K562 (cell line): ENCODE measurements around the gene PYCR2. TPM values are rescaled to one million over a fixed set of nuclear protein-coding genes. Genes with fewer than 3 reads are reported as not detected.

Experiments used
- CBX2 ChIP-seq: fragments of 200-600 bp; sonication (generic); IDR thresholded peaks from one replicate; pipeline ENCODE4 v1.6.1; 2012; ENCODE audit warnings: mild to moderate bottlenecking, low read length, inconsistent platforms; ENCODE audit not compliant: insufficient read depth, poor library complexity, severe bottlenecking
- DIDO1 ChIP-seq: fragments of 450-650 bp; IDR thresholded peaks from 2 replicates; pipeline ENCODE4 v1.6.1; 2016; ENCODE audit warnings: low read depth, missing biosample characterization, missing genetic modification characterization
- MYNN ChIP-seq, 2 experiments: sonication (generic); formaldehyde crosslinking in 1 of 2; IDR thresholded peaks; 2 replicates each; pipeline versions ENCODE4 v1.5.0 to v1.6.1; 2016 to 2020; ENCODE audit warnings: antibody characterized with exemption in 1 of 2, missing genetic modification reagents in 1 of 2
- RFX1 ChIP-seq: fragments of 450-650 bp; IDR thresholded peaks from 2 replicates; pipeline ENCODE4 v1.6.1; 2016; ENCODE audit warnings: mild to moderate bottlenecking, moderate library complexity
- ZNF699 ChIP-seq: fragments of 250-450 bp; sonication (Bioruptor Pico); IDR thresholded peaks from 2 replicates; pipeline ENCODE4 v1.8.0; 2021; ENCODE audit warnings: mild to moderate bottlenecking, moderate library complexity; ENCODE audit not compliant: insufficient replicate concordance
- polyA plus RNA-seq, 8 experiments: library from polyadenylated mRNA; depleted of rRNA in 4 of 8; stranded (reverse) in 5 of 8; unstranded in 3 of 8; fragments of >200 nt; fragmentation: Nextera tagmentation in 2 of 8; fragmentation: Illumina TruSeq in 1 of 8; extraction: Ambion mirVana in 2 of 8; extraction: Trizol in 1 of 8; gene quantifications; 2 replicates each; pipeline versions ENCODE4 v1.2.1 to v1.2.3, GENCODE V29; 2011 to 2014; ENCODE audit warnings: inconsistent platforms in 1 of 8, missing spikeins in 1 of 8
- total RNA-seq, 7 experiments: library from RNA; depleted of rRNA in 6 of 7; stranded (reverse); fragments of >200 nt in 6 of 7; fragmentation: Illumina TruSeq in 2 of 7; extraction: Trizol in 2 of 7; gene quantifications; 2 replicates each; pipeline versions ENCODE4 v1.2.1 to v1.2.3, GENCODE V29; 2011 to 2021; ENCODE audit warnings: low replicate concordance in 1 of 7
- TF ChIP-seq, protein P1 (sequence below): fragments of 450-650 bp; IDR thresholded peaks from 2 replicates; pipeline ENCODE4 v1.6.1; 2017; ENCODE audit warnings: antibody characterized with exemption, mild to moderate bottlenecking
- TF ChIP-seq, protein P2 (sequence below): sonication (generic); formaldehyde crosslinking; IDR thresholded peaks from 2 replicates; pipeline ENCODE4 v1.9.0; 2022; ENCODE audit warnings: mild to moderate bottlenecking, missing genetic modification reagents
- TF ChIP-seq, protein P3 (sequence below): fragments of 250-450 bp; sonication (Bioruptor Pico); IDR thresholded peaks from 2 replicates; pipeline ENCODE4 v1.4.0; 2020; ENCODE audit warnings: mild to moderate bottlenecking
- TF ChIP-seq, protein P4 (sequence below), 2 experiments: fragments of 200-800 bp in 1 of 2; sonication (Bioruptor generic) in 1 of 2; sonication (generic) in 1 of 2; formaldehyde crosslinking in 1 of 2; IDR thresholded peaks in 1 of 2; conservative IDR thresholded peaks in 1 of 2; 2 replicates each; pipeline versions ENCODE4 v1.5.0 to v1.6.1; 2016 to 2020; ENCODE audit warnings: missing compliant biosample characterization in 1 of 2, missing genetic modification characterization in 1 of 2, missing genetic modification reagents in 1 of 2

Gene PYCR2
- total and polyA plus RNA-seq, 9 of the 15 experiments (the other 6 are each of a cell fraction or from before 2014, with no cell fraction given): 5.5 to 219 (median 127) TPM

DNA sequence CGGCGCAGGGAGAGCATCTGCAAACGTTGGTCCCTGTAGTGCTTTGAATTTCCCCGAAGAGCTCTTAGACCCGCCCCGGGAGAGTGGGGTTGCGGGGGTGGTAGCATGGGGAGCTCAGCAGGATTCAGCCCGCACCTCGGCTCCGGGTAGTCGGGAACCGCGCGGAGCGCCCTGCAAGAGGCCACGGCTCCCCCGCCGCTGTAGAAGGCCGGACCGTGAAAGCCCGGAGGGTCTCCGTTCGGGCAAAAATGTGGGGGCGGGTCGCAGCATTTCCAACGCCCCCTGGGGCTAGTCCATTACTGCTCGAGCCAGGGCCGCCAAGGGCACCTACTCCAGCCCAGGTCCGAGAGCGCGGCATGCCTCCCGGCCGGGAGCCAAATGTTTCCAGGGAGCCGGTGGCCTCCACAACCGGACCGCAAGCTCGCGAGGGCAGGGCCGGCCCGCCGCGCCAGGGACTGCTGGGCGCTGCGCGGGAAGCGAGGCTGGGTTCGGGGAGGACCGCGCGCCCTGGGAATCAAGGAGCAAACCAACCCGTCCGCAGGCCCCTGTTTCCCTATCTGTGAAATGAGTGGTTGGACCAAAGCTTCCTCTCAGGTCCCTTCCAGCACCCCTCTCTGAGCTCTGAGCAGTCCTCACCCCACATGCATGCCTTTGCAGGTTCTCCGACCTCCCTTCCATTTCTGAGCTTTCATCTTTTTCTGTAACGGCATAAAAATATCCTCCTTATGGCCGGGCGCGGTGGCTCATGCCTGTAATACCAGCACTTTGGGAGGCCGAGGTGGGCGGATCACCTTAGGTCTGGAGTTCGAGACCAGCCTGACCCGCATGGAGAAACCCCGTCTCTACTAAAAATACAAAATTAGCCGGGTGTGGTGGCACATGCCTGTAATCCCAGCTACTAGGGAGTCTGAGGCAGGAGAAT lies 41.1 kb downstream of the PYCR2 start (continued):
- TF ChIP-seq, protein P1, sequence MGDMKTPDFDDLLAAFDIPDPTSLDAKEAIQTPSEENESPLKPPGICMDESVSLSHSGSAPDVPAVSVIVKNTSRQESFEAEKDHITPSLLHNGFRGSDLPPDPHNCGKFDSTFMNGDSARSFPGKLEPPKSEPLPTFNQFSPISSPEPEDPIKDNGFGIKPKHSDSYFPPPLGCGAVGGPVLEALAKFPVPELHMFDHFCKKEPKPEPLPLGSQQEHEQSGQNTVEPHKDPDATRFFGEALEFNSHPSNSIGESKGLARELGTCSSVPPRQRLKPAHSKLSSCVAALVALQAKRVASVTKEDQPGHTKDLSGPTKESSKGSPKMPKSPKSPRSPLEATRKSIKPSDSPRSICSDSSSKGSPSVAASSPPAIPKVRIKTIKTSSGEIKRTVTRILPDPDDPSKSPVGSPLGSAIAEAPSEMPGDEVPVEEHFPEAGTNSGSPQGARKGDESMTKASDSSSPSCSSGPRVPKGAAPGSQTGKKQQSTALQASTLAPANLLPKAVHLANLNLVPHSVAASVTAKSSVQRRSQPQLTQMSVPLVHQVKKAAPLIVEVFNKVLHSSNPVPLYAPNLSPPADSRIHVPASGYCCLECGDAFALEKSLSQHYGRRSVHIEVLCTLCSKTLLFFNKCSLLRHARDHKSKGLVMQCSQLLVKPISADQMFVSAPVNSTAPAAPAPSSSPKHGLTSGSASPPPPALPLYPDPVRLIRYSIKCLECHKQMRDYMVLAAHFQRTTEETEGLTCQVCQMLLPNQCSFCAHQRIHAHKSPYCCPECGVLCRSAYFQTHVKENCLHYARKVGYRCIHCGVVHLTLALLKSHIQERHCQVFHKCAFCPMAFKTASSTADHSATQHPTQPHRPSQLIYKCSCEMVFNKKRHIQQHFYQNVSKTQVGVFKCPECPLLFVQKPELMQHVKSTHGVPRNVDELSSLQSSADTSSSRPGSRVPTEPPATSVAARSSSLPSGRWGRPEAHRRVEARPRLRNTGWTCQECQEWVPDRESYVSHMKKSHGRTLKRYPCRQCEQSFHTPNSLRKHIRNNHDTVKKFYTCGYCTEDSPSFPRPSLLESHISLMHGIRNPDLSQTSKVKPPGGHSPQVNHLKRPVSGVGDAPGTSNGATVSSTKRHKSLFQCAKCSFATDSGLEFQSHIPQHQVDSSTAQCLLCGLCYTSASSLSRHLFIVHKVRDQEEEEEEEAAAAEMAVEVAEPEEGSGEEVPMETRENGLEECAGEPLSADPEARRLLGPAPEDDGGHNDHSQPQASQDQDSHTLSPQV: peak; percentile 20; the same call in 1 of the 2 replicates
- TF ChIP-seq DIDO1 (tag): no peak
- TF ChIP-seq, protein P2, sequence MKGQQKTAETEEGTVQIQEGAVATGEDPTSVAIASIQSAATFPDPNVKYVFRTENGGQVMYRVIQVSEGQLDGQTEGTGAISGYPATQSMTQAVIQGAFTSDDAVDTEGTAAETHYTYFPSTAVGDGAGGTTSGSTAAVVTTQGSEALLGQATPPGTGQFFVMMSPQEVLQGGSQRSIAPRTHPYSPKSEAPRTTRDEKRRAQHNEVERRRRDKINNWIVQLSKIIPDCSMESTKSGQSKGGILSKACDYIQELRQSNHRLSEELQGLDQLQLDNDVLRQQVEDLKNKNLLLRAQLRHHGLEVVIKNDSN (CRISPR knock-in tag): no peak
- no peak for TF ChIP-seq MYNN (IDR thresholded peaks at IDR 0.05)
- TF ChIP-seq MYNN (CRISPR knock-in tag; IDR thresholded peaks at IDR 0.05): no peak
- no peak for TF ChIP-seq RFX1
- TF ChIP-seq, protein P3, sequence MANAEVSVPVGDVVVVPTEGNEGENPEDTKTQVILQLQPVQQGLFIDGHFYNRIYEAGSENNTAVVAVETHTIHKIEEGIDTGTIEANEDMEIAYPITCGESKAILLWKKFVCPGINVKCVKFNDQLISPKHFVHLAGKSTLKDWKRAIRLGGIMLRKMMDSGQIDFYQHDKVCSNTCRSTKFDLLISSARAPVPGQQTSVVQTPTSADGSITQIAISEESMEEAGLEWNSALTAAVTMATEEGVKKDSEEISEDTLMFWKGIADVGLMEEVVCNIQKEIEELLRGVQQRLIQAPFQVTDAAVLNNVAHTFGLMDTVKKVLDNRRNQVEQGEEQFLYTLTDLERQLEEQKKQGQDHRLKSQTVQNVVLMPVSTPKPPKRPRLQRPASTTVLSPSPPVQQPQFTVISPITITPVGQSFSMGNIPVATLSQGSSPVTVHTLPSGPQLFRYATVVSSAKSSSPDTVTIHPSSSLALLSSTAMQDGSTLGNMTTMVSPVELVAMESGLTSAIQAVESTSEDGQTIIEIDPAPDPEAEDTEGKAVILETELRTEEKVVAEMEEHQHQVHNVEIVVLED (CRISPR knock-in tag): no peak
- no peak for TF ChIP-seq ZNF699 (CRISPR knock-in tag)
- TF ChIP-seq, protein P4, sequence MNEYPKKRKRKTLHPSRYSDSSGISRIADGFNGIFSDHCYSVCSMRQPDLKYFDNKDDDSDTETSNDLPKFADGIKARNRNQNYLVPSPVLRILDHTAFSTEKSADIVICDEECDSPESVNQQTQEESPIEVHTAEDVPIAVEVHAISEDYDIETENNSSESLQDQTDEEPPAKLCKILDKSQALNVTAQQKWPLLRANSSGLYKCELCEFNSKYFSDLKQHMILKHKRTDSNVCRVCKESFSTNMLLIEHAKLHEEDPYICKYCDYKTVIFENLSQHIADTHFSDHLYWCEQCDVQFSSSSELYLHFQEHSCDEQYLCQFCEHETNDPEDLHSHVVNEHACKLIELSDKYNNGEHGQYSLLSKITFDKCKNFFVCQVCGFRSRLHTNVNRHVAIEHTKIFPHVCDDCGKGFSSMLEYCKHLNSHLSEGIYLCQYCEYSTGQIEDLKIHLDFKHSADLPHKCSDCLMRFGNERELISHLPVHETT (CRISPR knock-in tag; conservative IDR thresholded peaks at IDR 0.05 in 1 of 2, IDR thresholded peaks at IDR 0.05 in 1 of 2): no peak
- no peak for TF ChIP-seq CBX2
